A673 (cell line): ENCODE measurements around the gene ZEB2.

Experiments
- CTCF ChIP-seq: fragments of 300-800, 200-600 bp; sonication (generic); conservative IDR thresholded peaks from 2 replicates; pipeline ENCODE4 v1.5.1; 2017; ENCODE audit warnings: low read depth, mild to moderate bottlenecking, antibody characterized with exemption, low read length, moderate library complexity, mixed read lengths
- EZH2 ChIP-seq: fragments of 200-600 bp; sonication (generic); IDR thresholded peaks from 2 replicates; pipeline ENCODE4 v1.6.1; 2017; ENCODE audit warnings: borderline replicate concordance, low read depth, mild to moderate bottlenecking, mixed read lengths, antibody characterized with exemption, low read length; ENCODE audit not compliant: poor library complexity, severe bottlenecking

GRCh38 chr2:144481109-144481508, 38.8 kb downstream of the ZEB2 start:
- TF ChIP-seq CTCF (no peak), EZH2 (no peak)
